ENCODE results near the gene MRPS33. TPM values are rescaled to one million over a fixed set of nuclear protein-coding genes. Genes with fewer than 3 reads are reported as not detected.
A peak's percentile ranks its signal among the peaks of the same experiment; 100 is the strongest.

The MRPS33 gene
- total and polyA plus RNA-seq, 2 of the 13 experiments (the other 11 are each of a cell fraction or from before 2014, with no cell fraction given), result 50.9 to 91.0 TPM

- TF ChIP-seq HMG20B (CRISPR knock-in tag; conservative IDR thresholded peaks at IDR 0.05) (no peak), MAZ (IDR thresholded peaks at IDR 0.05; ENCODE audit: borderline replicate concordance, low read depth, low read length) (0 out of 2 replicates have a peak, but pooled peaks have one; percentile 36), MAZ (CRISPR knock-in tag; IDR thresholded peaks at IDR 0.05; ENCODE audit: low read depth) (peak; percentile 73; the same call in 1 of the 2 replicates), PAX8 (CRISPR knock-in tag; IDR thresholded peaks at IDR 0.05; ENCODE audit: borderline replicate concordance) (no peak), ZNF703 (CRISPR knock-in tag; IDR thresholded peaks at IDR 0.05; ENCODE audit: borderline replicate concordance) (no peak), PHF20 (CRISPR knock-in tag; IDR thresholded peaks at IDR 0.05) (peak; percentile 96), MTA3 (CRISPR knock-in tag; IDR thresholded peaks at IDR 0.05) (no peak), MLX (CRISPR knock-in tag; IDR thresholded peaks at IDR 0.05) (no peak), AKAP8 (CRISPR knock-in tag; IDR thresholded peaks at IDR 0.05) (peak; percentile 77; the same call in 1 of the 2 replicates), ZNF354B (CRISPR knock-in tag; IDR thresholded peaks at IDR 0.05) (peak; percentile 85; the same call in 1 of the 2 replicates), PRDM15 (CRISPR knock-in tag; IDR thresholded peaks at IDR 0.05) (peak; percentile 58; the same call in 1 of the 2 replicates), HNRNPL (IDR thresholded peaks at IDR 0.05; ENCODE audit: low read depth, low read length) (0 out of 2 replicates have a peak, but pooled peaks have one; percentile 56), CBX5 (CRISPR knock-in tag; IDR thresholded peaks at IDR 0.05; ENCODE audit: borderline replicate concordance) (peak; percentile 76), SAP130 (CRISPR knock-in tag; IDR thresholded peaks at IDR 0.05; ENCODE audit: low read depth) (peak; percentile 93), NBN (conservative IDR thresholded peaks at IDR 0.05) (no peak), HIC2 (CRISPR knock-in tag; IDR thresholded peaks at IDR 0.05; ENCODE audit: low read depth) (no peak), FOXK2 (IDR thresholded peaks at IDR 0.05) (no peak), SKIL (CRISPR knock-in tag; IDR thresholded peaks at IDR 0.05; ENCODE audit: borderline replicate concordance) (no peak), CBFB (CRISPR knock-in tag; IDR thresholded peaks at IDR 0.05) (peak; percentile 75), ZNF7 (CRISPR knock-in tag; IDR thresholded peaks at IDR 0.05) (no peak), SOX5 (CRISPR knock-in tag; IDR thresholded peaks at IDR 0.05; ENCODE audit: borderline replicate concordance) (peak; percentile 43; the same call in 1 of the 2 replicates), NONO (IDR thresholded peaks at IDR 0.05) (no peak), NONO (CRISPR knock-in tag; conservative IDR thresholded peaks at IDR 0.05) (peak; percentile 95)
Measured at GRCh38 chr7:141014524-141015395, at the start of gene MRPS33 (continued).

Measured in HepG2 (cell line).